Astrocyte (in vitro differentiated cells and primary cell): ENCODE results near the gene OVOL1. TPM values are rescaled to one million over a fixed set of nuclear protein-coding genes. Genes with fewer than 3 reads are reported as not detected.

Experiments
- DNase-seq: peaks from one replicate; pipeline ENCODE4 v3.0.0-alpha.2; 2010; ENCODE audit warnings: low read depth
- FAIRE-seq: peaks from 2 replicates; lab custom pipeline; 2011; peaks lifted over from hg19 to GRCh38; lab: Jason Lieb, UNC
- H2AFZ ChIP-seq: 2 replicates; pipeline ENCODE4 v1.6.0; 2012; ENCODE audit warnings: low read depth, low read length, inconsistent platforms
- H3K27ac ChIP-seq: 2 replicates; pipeline ENCODE4 v1.5.1; 2011; ENCODE audit warnings: low read depth, low read length, inconsistent platforms
- H3K27me3 ChIP-seq: 2 replicates; pipeline ENCODE4 v1.6.0; 2011; ENCODE audit warnings: low read length, inconsistent platforms; ENCODE audit not compliant: insufficient read depth
- H3K36me3 ChIP-seq: 2 replicates; pipeline ENCODE4 v1.5.1; 2011; ENCODE audit warnings: low read length, inconsistent platforms; ENCODE audit not compliant: insufficient read depth
- H3K4me1 ChIP-seq: 2 replicates; pipeline ENCODE4 v1.5.1; 2011; ENCODE audit warnings: low read length, inconsistent platforms; ENCODE audit not compliant: insufficient read depth
- H3K4me2 ChIP-seq: 2 replicates; pipeline ENCODE4 v1.6.0; 2012; ENCODE audit warnings: low read length, inconsistent platforms
- H3K4me3 ChIP-seq: 2 replicates; pipeline ENCODE4 v1.5.1; 2011; ENCODE audit warnings: low read depth, mild to moderate bottlenecking, low read length, inconsistent platforms; ENCODE audit not compliant: insufficient read depth
- H3K79me2 ChIP-seq: 2 replicates; pipeline ENCODE4 v1.6.0; 2012; ENCODE audit warnings: mild to moderate bottlenecking, low read length, inconsistent platforms; ENCODE audit not compliant: insufficient read depth
- H3K9ac ChIP-seq: 2 replicates; pipeline ENCODE4 v1.6.0; 2012; ENCODE audit warnings: mild to moderate bottlenecking, low read length, inconsistent platforms
- H3K9me3 ChIP-seq: 2 replicates; pipeline ENCODE4 v1.5.1; 2012; ENCODE audit warnings: low read depth, mild to moderate bottlenecking, low read length, inconsistent platforms; ENCODE audit not compliant: insufficient read depth
- H4K20me1 ChIP-seq: 2 replicates; pipeline ENCODE4 v1.6.0; 2012; ENCODE audit warnings: low read length, inconsistent platforms; ENCODE audit not compliant: insufficient read depth
- H3K27ac Mint-ChIP-seq: one replicate; pipeline ENCODE4 v1.8.0; 2021; ENCODE audit warnings: mild to moderate bottlenecking, mixed read lengths; ENCODE audit not compliant: unreplicated experiment
- H3K27me3 Mint-ChIP-seq: one replicate; pipeline ENCODE4 v1.8.0; 2021; ENCODE audit warnings: low read depth, mixed read lengths; ENCODE audit not compliant: unreplicated experiment
- H3K36me3 Mint-ChIP-seq: one replicate; pipeline ENCODE4 v1.8.0; 2021; ENCODE audit warnings: low read depth, mixed read lengths; ENCODE audit not compliant: unreplicated experiment
- H3K4me1 Mint-ChIP-seq: one replicate; pipeline ENCODE4 v1.8.0; 2021; ENCODE audit warnings: low read depth, mixed read lengths; ENCODE audit not compliant: unreplicated experiment
- H3K4me3 Mint-ChIP-seq: one replicate; pipeline ENCODE4 v1.8.0; 2021; ENCODE audit warnings: mild to moderate bottlenecking, moderate library complexity, mixed read lengths; ENCODE audit not compliant: unreplicated experiment
- H3K9me3 Mint-ChIP-seq: one replicate; pipeline ENCODE4 v1.8.0; 2021; ENCODE audit warnings: mild to moderate bottlenecking, mixed read lengths; ENCODE audit not compliant: unreplicated experiment
- CTCF ChIP-seq: IDR thresholded peaks from 2 replicates; pipeline ENCODE4 v1.5.1; 2011; ENCODE audit warnings: low read depth, mild to moderate bottlenecking, inconsistent platforms, low read length, moderate library complexity; ENCODE audit not compliant: insufficient read depth
- EZH2 ChIP-seq: IDR thresholded peaks from 2 replicates; pipeline ENCODE4 v1.6.1; 2012; ENCODE audit warnings: mild to moderate bottlenecking, low read length, inconsistent platforms; ENCODE audit not compliant: insufficient read depth
- total RNA-seq: library from RNA; stranded (reverse); gene quantifications from 2 replicates; pipeline ENCODE4 v1.2.1, GENCODE V29; 2021

Gene OVOL1
- total RNA-seq, 1 donor from 2014 or later = 1.0 TPM

DNA sequence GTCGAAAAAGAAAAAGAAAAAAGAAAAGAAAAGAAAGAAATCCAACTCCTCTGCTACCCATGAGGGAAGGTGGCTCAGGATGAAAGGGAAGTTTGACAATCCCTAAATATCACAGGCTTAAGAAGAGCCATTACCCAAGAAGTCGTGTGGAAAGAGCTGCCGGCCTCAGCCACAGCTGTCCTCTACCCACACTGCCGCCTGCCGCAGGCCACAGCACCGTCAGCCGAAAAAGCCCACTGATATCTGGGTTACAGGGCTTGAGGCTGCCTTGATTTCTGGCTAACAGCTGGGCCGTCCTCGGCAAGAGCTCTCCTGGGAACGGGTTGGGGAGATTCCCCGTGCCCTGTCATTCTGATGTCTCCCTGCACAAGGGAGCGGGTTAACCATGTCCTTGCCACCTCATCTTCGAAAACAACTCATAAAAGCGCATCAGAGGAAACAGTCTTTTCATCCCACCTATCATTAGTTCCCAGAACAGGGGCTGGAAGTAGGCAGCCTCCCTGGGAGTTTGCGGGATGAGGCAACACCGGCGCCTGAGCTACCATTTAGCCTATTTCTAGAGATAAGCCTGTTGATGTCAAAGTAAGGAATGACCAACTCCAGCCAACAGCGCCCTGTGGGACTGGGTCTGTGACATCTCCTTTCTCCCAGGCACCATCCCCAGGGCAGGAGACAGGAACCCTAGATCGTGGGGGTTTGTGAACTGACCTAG lies 25.1 kb downstream of the OVOL1 start:
- TF ChIP-seq EZH2 (no peak), CTCF (no peak)
- DNase-seq (no peak), FAIRE-seq (no peak)
- H3K4me3 Mint-ChIP-seq = no peak overlapping the region
- no peak overlapping the region for H3K27ac ChIP-seq
- no peaks in the 10 kb centered on the region for H3K79me2 ChIP-seq
- no peaks in the 10 kb centered on the region for H4K20me1 ChIP-seq
- peak overlapping the region; percentile 47 for H3K27ac Mint-ChIP-seq
- H3K36me3 Mint-ChIP-seq = peaks cover 7% of the 10 kb centered on the region
- H3K4me1 Mint-ChIP-seq = no peaks in the 10 kb centered on the region
- peaks cover 45% of the 10 kb centered on the region for H3K27me3 Mint-ChIP-seq
- H3K4me3 ChIP-seq = no peak overlapping the region
- H3K4me2 ChIP-seq = no peak overlapping the region
- H3K36me3 ChIP-seq = no peaks in the 10 kb centered on the region
- H3K9ac ChIP-seq = no peak overlapping the region
- H3K9me3 ChIP-seq = no peaks in the 10 kb centered on the region
- H3K27me3 ChIP-seq = peaks cover 8% of the 10 kb centered on the region
- H3K4me1 ChIP-seq = no peaks in the 10 kb centered on the region
- no peaks in the 10 kb centered on the region for H3K9me3 Mint-ChIP-seq
- H2AFZ ChIP-seq = no peak overlapping the region

DNA sequence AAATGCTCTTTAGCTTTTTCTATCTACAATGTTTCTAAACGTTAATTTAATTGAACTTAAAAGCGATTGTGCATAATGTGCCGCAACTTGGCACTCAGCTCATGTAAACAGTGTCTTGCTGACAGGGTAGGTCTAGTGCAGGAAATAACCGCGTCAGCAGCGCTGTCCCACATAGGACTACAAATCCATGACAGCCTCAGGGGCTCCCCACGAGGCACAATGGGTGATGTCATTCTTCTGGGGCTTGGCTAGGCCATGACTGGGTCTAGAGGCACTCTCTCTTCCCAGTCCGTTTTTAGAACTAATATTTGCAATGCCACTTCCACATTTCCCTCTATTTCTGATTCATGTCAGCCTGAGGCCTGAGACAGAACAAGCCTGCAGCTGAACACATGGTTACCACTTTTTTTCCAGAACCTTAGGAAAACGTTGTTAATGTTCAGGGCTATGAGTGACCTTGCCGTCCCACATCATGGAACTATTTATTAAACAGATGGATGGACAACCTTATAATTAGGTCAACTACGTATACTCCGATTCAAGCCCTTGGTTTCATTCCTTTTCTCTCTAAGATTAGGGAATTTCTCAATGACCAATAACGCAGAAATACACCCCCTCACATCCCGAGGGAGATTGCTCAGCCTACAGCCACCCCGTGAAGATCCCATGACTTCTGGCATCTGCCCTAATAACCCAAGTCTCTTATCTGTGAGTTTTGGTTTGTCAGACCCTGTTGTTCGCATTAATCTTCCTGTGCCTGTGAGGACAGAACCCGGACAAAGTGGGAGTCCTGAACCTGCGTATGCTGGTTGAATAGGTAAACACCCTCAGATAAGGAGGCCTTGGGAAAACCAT lies 27.5 kb downstream of the OVOL1 start:
- H3K4me1 Mint-ChIP-seq = no peaks in the 10 kb centered on the region
- no peak overlapping the region for H3K4me2 ChIP-seq
- H3K36me3 ChIP-seq = no peaks in the 10 kb centered on the region
- no peak overlapping the region for H3K27ac Mint-ChIP-seq
- H3K27me3 Mint-ChIP-seq = peaks cover 33% of the 10 kb centered on the region
- no peaks in the 10 kb centered on the region for H3K9me3 Mint-ChIP-seq
- H2AFZ ChIP-seq = no peak overlapping the region
- H4K20me1 ChIP-seq = no peaks in the 10 kb centered on the region
- H3K9me3 ChIP-seq = no peaks in the 10 kb centered on the region
- H3K27me3 ChIP-seq = peaks cover 5% of the 10 kb centered on the region
- no peak overlapping the region for H3K4me3 ChIP-seq
- H3K36me3 Mint-ChIP-seq = peaks cover 7% of the 10 kb centered on the region
- H3K4me1 ChIP-seq = no peaks in the 10 kb centered on the region
- TF ChIP-seq CTCF (no peak), EZH2 (no peak)
- no peaks in the 10 kb centered on the region for H3K79me2 ChIP-seq
- FAIRE-seq (no peak), DNase-seq (no peak)
- no peak overlapping the region for H3K27ac ChIP-seq
- H3K4me3 Mint-ChIP-seq = no peak overlapping the region
- H3K9ac ChIP-seq = no peak overlapping the region
